Activated T-helper 2 cell treated with anti-CD3 and anti-CD28 coated beads, Interferon-gamma antibody, Interleukin-2, Interleukin-4, amounts not matched to agents 10 μg/mL and 5 μg/mL and 100 μg/mL, durations not matched to agents 14 hours and 24 hours and 36 hours (primary cell): ENCODE measurements around the gene BRAT1. TPM values are rescaled to one million over a fixed set of nuclear protein-coding genes. Genes with fewer than 3 reads are reported as not detected.

Source experiments
- DNase-seq: peaks from one replicate; pipeline ENCODE4 v3.0.0; 2021; ENCODE audit warnings: low spot score
- H3K27ac Mint-ChIP-seq: one replicate; pipeline ENCODE4 v1.8.0; 2021; ENCODE audit warnings: mixed read lengths
- H3K27me3 Mint-ChIP-seq: one replicate; pipeline ENCODE4 v1.8.0; 2021; ENCODE audit warnings: low read depth, mixed read lengths
- H3K36me3 Mint-ChIP-seq: one replicate; pipeline ENCODE4 v1.8.0; 2021; ENCODE audit warnings: low read depth, mixed read lengths
- H3K4me1 Mint-ChIP-seq: one replicate; pipeline ENCODE4 v1.8.0; 2021; ENCODE audit warnings: low read depth, mixed read lengths
- H3K4me3 Mint-ChIP-seq: one replicate; pipeline ENCODE4 v1.8.0; 2021; ENCODE audit warnings: low read depth, mild to moderate bottlenecking, moderate library complexity, mixed read lengths
- H3K9me3 Mint-ChIP-seq: one replicate; pipeline ENCODE4 v1.8.0; 2021; ENCODE audit warnings: mixed read lengths
- intact Hi-C: fragments of 100-400 bp; cut with micrococcal nuclease; formaldehyde crosslinking; loops from one replicate; pipeline ENCODE4 v1.15.1; 2023
- total RNA-seq: library from RNA; stranded (reverse); gene quantifications from 2 replicates; pipeline ENCODE4 v1.2.3, GENCODE V29; 2022

Gene BRAT1
- total RNA-seq, 1 donor from 2014 or later, result 39.9 TPM

DNA sequence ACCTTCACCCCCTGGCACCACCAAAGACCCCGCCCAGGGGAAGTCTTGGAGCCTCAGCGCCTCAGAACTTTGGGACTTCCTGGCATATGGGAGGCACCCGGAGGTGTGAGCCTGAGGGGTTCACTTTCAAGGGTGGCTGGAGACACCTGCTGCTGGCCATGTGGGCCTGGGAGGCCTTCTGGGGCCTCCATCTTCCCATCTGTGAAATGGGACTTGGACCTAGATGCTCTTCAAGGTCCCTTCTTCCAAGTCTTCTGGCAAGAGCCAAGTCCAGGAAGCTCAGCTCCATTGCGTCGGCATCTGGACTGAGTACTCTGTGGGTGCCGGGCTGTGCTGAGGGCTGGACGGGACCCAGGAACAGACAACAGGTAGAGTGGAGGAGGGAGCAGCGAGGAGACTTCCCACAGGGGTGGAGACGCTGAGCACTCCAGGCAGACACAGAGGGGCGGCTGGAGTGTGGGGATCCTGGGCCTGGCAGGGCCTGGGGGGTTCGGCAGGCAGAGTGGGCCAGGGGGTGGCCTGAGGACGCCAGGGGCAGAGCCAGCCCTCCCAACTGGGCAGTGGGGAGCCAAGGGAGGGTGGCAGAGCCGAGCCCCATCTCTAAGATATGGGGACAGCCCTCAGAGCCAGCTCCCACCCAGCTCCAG is 45.1 kb downstream of the BRAT1 start:
- Mint-ChIP-seq H3K27ac (no peak overlapping the region), H3K27me3 (no peaks in the 10 kb centered on the region), H3K36me3 (no peaks in the 10 kb centered on the region), H3K4me3 (no peak overlapping the region), H3K4me1 (peaks cover 27% of the 10 kb centered on the region), H3K9me3 (no peaks in the 10 kb centered on the region)
- DNase-seq, result no peak
- intact Hi-C loops, result no loop called here

DNA sequence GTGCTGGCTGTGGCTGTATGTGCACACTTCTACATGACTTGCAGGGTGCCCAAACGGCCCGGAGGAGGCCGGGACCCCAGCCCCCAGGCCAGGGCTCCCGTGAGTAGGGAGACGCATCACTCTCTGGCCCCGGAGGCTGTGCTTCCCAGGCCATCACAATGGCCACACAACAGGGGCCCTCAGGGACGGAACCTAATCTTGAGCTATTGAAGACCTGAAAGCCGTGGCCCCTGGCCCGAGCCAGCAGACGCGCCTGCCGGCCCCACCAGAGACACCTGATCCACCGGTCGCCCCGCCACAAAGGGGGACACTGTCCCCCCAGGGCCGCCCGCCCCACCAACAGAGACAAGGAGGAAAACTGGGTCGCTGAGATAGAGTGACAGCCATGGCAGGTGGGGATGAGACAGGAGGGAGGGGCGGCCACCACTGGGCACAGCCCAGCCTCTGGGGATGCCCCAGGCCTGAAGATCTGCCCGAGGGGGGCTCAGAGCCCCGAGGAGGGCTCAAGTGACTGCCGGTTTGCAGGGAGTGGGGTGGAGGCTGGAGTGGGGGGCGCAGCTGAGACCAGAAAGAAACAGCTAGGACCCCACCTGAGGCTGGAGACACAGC is 45.9 kb downstream of the BRAT1 start:
- Mint-ChIP-seq H3K36me3 (no peaks in the 10 kb centered on the region), H3K9me3 (no peaks in the 10 kb centered on the region), H3K4me3 (peak overlapping the region; percentile 45), H3K4me1 (peaks cover 27% of the 10 kb centered on the region), H3K27ac (no peak overlapping the region), H3K27me3 (no peaks in the 10 kb centered on the region)
- intact Hi-C loops, result no loop called here
- DNase-seq, result no peak

DNA sequence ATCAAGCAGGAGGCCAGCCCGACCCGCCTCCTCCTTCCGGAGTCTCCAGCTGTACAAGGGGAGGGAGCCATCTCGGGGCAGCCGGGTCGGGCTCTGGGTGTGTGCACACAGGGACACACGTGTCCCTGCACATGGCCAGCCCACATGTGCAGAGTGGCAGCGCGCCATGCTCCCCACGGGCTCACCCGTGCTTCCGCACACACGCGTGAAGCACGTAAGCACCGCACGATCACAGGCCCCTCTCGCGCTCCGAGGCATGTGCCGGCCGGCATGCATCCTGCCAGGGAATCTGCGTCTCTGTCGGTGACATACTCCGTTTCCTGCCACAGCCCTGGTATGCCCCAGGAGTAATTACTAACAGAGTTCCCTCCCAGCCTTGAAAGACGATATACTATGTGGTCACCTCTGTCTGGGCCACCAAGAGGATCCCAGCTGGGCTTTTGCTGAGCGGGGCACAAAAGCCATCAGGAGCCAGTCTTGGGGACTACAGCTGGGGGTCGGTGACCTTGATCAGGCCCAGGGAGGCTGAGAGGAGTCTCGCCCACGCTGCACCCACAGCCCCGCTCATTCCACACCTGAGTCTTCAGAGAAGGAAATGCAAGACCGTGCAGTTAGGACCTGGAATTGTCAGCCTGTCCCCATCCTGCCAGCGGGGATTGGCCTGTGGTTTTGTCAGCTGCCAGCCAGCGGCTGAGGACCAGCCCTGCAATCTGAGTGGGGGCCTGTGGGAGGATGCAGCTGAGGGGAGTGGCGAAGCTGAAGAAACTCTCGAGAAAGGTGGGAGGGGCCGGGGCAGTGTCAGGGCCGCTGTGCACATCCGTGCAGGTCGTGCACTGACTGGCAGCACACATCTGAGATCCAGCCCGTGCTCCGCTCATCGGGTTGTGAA is 46.8 kb downstream of the BRAT1 start:
- peak overlapping the region; percentile 55 for H3K27ac Mint-ChIP-seq
- H3K9me3 Mint-ChIP-seq, result no peaks in the 10 kb centered on the region
- no peaks in the 10 kb centered on the region for H3K36me3 Mint-ChIP-seq
- H3K4me3 Mint-ChIP-seq, result peak overlapping the region; percentile 45
- DNase-seq, result peak; percentile 63
- intact Hi-C loops, result no loop called here
- H3K27me3 Mint-ChIP-seq, result no peaks in the 10 kb centered on the region
- H3K4me1 Mint-ChIP-seq, result peaks cover 27% of the 10 kb centered on the region

DNA sequence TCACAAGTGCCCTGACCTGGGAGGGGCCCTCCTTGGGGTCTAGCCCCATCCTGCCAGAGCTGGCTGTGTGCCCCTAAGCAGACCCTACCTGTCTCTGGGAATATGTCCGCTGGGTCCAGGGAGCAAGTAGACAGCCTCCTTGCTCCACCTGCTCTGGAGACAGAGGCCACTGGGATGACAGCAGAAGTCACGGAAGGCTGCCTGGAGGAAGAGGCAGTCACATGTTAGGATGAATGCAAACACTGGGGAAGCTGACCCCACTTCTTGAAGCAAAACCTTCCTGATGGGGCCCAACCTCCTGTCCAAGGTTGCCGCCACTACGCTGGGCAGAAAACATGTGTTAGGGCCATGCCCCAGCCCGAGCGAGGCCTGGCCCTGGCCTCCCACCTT is 47.4 kb downstream of the BRAT1 start:
- Mint-ChIP-seq H3K9me3 (no peaks in the 10 kb centered on the region), H3K4me3 (no peak overlapping the region), H3K36me3 (no peaks in the 10 kb centered on the region), H3K27me3 (no peaks in the 10 kb centered on the region), H3K27ac (no peak overlapping the region), H3K4me1 (peaks cover 27% of the 10 kb centered on the region)
- DNase-seq, result no peak
- intact Hi-C loops, result no loop called here

DNA sequence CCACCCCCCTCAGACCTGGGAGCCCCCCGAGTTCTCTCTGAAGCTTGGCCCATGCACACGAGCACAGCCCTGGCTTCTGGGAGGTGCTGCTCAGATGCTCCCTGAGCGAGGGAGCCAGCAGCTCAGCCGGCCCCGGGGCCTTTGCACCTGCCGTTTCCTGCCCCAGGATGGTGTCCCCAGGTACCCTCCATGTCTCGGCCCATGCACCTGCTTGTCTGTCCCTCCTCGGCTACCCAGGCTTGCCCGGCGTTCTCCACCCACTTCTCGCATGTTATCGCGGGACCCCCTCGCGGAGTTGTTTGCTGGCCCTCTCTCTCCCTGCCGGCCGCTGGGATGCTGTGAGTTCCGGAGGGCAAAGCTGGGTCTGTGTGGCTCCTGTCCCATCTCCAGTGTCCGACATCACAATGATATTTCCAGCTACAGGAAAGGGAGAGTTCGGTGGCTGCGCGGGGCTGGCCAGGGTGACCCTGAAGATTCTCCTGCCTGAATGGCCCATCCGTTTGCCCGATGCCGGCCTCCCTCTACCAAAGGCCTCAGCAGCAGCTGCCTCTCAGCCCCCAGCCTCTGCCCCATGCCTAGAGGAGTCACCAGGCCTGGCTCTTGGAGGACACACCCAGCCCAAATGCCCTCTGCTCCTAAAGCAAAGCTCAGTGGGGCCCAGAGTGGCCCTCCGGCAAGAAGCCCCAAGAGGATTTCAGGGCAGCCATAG is 48.0 kb downstream of the BRAT1 start:
- DNase-seq, result no peak
- intact Hi-C loops, result no loop called here
- Mint-ChIP-seq H3K27ac (no peak overlapping the region), H3K4me3 (no peak overlapping the region), H3K9me3 (no peaks in the 10 kb centered on the region), H3K27me3 (no peaks in the 10 kb centered on the region), H3K4me1 (peaks cover 24% of the 10 kb centered on the region), H3K36me3 (no peaks in the 10 kb centered on the region)

DNA sequence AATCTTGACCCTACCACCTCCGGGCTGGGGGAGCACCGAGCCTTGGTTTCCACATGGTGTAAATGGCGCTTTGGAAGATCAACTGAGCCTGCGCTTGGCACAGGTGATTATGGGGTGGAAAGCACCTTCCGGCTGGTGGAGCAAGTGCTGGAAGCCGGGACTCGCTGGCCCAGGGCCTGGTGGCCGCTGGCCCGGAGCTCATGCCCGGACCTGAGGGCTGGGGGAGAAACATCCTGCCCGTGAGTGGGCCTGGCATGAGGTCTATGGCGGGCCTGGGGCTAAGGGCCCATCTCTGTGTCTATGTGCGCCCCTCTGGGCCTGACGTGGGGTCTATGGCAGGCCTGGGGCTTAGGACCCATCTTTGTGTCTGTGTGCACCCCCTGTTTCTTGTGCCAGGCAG is 49.9 kb downstream of the BRAT1 start:
- Mint-ChIP-seq H3K27ac (no peak overlapping the region), H3K36me3 (no peaks in the 10 kb centered on the region), H3K27me3 (no peaks in the 10 kb centered on the region), H3K9me3 (no peaks in the 10 kb centered on the region), H3K4me1 (peaks cover 15% of the 10 kb centered on the region), H3K4me3 (no peak overlapping the region)
- intact Hi-C loops, result no loop called here
- DNase-seq, result no peak

DNA sequence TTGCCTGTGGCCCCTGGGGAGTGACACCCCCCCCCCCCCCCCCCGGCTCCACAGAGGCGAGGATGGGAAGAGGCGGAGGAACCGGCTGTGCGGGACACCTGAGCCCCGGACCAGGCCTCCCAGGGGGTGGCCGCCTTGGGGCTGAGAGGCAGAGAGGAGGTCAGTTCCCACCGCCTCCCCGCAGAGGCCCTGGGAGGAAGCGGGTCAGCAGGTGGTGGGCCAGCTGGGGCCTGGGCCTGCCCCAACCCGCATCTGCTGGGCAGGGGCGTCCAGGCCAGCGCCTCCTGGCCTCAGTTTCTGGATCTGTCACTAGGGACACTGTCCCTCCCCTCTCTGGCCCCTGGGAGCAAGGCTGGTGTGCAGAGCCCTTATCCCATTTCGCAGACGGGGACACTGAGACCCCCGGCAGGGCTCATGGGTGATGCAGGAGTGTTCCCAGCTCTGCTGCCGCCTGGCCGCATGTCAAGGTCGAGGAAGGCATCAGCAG is 50.4 kb downstream of the BRAT1 start:
- H3K27me3 Mint-ChIP-seq, result no peaks in the 10 kb centered on the region
- intact Hi-C loops, result no loop called here

DNA sequence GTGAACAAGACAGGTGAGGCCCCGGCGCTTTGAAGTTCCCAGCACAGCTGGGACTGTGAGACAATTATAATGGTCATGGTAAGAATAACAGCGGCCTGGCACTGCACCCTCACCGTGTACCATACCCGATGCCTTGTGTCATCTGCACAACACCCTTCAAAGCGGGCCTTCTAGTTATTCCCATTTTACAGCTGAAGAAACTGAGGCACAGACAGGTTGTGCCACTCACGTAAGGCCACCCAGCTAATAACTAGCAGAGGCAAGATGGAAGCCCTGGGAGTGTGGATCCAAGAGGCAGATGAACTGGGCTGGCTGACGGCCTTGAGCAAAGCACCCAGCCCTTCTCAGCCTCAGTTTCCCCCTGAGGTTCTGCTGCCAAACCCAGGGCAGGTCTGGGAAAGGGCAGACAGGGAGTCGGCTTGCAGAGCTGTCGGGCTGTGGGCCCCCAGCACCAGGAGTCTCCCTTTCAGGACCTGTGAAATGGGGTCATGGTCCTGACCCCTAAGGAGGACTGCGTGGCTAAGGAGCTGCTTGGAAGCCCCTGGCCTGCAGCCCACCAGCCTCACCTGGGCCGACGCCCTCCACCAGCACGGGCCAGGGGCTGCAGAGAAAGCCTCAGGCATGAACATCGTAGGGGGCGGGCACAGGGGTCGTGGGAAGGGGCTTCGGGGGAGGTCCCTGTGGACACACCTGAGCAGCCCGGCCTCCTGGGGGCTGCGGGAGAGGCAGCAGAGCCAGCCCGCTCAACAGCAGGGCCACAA is 51.0 kb downstream of the BRAT1 start:
- Mint-ChIP-seq H3K4me3 (no peak overlapping the region), H3K36me3 (no peaks in the 10 kb centered on the region), H3K27me3 (no peaks in the 10 kb centered on the region), H3K27ac (no peak overlapping the region), H3K4me1 (peaks cover 13% of the 10 kb centered on the region), H3K9me3 (no peaks in the 10 kb centered on the region)
- intact Hi-C loops, result no loop called here
- no peak for DNase-seq

More for the DNA sequence above, 50.4 kb downstream of the BRAT1 start:
- no peaks in the 10 kb centered on the region for H3K36me3 Mint-ChIP-seq
- no peaks in the 10 kb centered on the region for H3K9me3 Mint-ChIP-seq
- DNase-seq, result no peak
- H3K4me1 Mint-ChIP-seq, result peaks cover 14% of the 10 kb centered on the region
- H3K27ac Mint-ChIP-seq, result no peak overlapping the region
- no peak overlapping the region for H3K4me3 Mint-ChIP-seq

DNA sequence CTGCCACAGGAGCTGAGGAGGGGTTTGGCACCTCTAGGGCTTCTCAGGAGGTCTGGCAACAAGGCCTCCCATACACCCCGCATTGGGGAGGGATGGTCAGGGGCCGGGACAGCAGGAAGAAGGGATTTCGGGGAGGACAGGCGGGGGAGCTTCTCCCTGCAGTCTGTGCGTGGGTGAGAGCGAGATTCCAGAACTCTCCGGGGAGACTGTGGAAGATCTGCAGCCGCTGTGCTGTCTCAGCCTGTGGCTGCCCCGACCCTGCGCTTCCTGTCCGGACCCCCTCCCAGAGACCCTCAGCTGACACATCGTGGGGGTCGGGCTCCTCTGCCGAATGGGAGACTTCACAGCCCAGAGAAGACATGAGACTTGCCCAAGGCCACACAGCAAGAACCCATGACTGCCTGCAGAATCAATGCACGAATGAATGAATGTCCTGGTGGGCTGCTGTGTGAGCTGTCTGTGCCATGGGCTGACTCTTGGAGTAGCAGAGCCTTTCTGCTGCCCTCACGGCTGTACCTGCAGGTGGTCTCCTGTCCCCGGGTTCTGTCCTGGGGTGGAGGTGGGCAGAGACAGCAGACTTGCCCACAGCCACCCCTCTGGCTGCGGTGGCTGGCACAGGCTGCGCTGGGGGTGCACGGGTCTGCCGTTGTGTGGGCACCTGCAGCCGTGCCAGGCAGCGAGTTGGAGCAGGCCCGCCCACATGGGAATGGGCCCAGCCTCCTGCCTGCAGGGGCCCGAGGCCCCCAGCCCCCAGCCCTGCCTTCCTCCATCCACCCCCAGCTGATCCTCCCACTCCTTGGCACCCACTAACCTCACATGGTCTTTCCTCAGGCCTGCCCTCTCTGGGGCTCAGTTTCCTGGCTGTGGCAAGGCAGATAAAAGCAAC is 52.0 kb downstream of the BRAT1 start:
- Mint-ChIP-seq H3K4me3 (no peak overlapping the region), H3K36me3 (no peaks in the 10 kb centered on the region), H3K4me1 (peaks cover 2% of the 10 kb centered on the region), H3K9me3 (no peaks in the 10 kb centered on the region), H3K27me3 (no peaks in the 10 kb centered on the region), H3K27ac (no peak overlapping the region)
- intact Hi-C loops, result no loop called here
- DNase-seq, result no peak

DNA sequence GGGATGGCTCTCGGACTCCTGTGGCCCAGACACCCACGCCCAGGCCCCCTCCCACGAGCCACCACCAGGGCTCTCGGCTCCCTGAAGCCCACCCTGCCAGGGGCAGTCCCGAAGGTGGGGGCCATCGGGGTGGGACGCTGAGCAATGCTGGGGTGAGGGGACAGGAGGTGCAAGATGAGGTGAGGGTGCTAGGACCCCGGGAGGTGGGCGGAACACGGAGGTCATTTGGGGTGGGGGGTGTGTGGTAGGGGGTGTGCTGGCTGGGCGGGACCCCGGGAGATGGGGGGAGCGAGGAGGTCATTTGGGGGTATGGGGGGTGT is 52.7 kb downstream of the BRAT1 start:
- Mint-ChIP-seq H3K4me1 (no peaks in the 10 kb centered on the region), H3K27ac (no peak overlapping the region), H3K27me3 (peaks cover under 1% of the 10 kb centered on the region), H3K36me3 (no peaks in the 10 kb centered on the region), H3K9me3 (no peaks in the 10 kb centered on the region), H3K4me3 (no peak overlapping the region)
- intact Hi-C loops, result no loop called here
- no peak for DNase-seq

DNA sequence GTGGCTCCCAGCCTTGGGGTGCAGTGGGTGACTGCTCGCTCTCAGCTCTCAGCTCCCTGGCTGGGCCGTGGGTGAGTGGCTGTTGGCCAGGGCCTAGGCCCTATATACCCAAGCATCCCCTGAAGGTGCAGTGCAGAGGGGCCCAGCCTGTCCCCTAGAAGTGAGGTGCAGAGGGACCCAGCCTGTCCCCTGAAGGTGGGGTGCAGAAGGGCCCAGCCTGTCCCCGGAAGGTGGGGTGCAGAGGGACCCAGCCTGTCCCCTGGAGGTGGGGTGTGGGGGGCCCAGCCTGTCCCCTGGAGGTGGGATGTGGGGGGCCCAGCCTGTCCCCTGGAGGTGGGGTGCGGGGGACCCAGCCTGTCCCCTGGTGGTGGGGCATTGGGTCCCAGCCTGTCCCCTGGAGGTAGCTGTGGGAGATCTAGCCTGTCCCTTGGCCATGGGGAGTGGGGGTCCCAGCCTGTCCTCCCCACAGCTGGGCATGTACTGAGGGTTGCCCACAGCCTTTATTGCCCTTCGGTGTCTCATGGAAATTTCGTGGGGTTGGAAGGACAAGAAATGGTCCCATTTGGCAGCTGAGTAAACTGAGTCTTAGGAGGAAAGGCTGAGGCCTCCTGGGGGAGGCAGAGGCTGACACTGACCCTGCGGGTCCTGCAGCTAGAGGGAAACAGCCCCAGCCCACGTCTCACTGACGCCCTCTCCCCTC is 53.2 kb downstream of the BRAT1 start:
- Mint-ChIP-seq H3K27me3 (peaks cover 5% of the 10 kb centered on the region), H3K36me3 (no peaks in the 10 kb centered on the region), H3K4me3 (no peak overlapping the region), H3K9me3 (no peaks in the 10 kb centered on the region), H3K27ac (no peak overlapping the region), H3K4me1 (no peaks in the 10 kb centered on the region)
- intact Hi-C loops, result no loop called here
- DNase-seq, result no peak
